ENCODE measurements around the gene CECR2. TPM values are rescaled to one million over a fixed set of nuclear protein-coding genes. Genes with fewer than 3 reads are reported as not detected.

CECR2 gene
- total RNA-seq, 6 experiments from 2014 or later = not detected

DNA sequence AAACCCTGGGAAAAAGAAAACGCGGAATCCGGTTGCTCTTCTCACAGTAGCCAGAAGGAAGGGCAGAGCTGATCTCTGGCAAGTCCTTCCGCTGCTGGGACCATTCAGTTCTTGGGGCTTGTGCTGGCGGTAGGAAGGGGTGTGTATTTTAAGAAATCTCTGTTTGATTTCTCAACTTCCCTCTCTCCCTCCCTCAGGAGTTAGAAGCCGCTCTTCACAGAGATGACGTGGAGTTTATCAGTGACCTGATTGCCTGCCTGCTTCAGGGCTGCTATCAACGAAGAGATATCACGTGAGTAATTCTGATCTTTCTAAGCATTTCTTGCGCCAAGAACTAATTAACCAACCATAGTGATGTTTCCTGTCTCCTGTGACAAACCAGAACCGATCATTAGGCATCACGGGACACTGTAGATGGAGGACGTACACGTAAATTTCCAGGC is 108.2 kb downstream of the CECR2 start:
- Mint-ChIP-seq H3K9me3 (no peaks in the 10 kb centered on the region), H3K4me1 (ENCODE audit: low read depth) (no peaks in the 10 kb centered on the region), H3K27me3 (ENCODE audit: insufficient read depth) (peaks cover 33% of the 10 kb centered on the region), H3K36me3 (ENCODE audit: low read depth) (no peaks in the 10 kb centered on the region), H3K27ac (no peak overlapping the region), H3K4me3 (no peak overlapping the region)
- no peak for DNase-seq
- TF ChIP-seq, protein P1, sequence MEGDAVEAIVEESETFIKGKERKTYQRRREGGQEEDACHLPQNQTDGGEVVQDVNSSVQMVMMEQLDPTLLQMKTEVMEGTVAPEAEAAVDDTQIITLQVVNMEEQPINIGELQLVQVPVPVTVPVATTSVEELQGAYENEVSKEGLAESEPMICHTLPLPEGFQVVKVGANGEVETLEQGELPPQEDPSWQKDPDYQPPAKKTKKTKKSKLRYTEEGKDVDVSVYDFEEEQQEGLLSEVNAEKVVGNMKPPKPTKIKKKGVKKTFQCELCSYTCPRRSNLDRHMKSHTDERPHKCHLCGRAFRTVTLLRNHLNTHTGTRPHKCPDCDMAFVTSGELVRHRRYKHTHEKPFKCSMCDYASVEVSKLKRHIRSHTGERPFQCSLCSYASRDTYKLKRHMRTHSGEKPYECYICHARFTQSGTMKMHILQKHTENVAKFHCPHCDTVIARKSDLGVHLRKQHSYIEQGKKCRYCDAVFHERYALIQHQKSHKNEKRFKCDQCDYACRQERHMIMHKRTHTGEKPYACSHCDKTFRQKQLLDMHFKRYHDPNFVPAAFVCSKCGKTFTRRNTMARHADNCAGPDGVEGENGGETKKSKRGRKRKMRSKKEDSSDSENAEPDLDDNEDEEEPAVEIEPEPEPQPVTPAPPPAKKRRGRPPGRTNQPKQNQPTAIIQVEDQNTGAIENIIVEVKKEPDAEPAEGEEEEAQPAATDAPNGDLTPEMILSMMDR (IDR thresholded peaks at IDR 0.05) = no peak

GRCh38 chr22:17479135-17479534 is 109.9 kb downstream of the CECR2 start:
- no peak overlapping the region for H3K27ac Mint-ChIP-seq
- H3K36me3 Mint-ChIP-seq (ENCODE audit: low read depth) = no peaks in the 10 kb centered on the region
- no peak for DNase-seq
- no peaks in the 10 kb centered on the region for H3K4me1 Mint-ChIP-seq (ENCODE audit: low read depth)
- TF ChIP-seq, protein P1 (IDR thresholded peaks at IDR 0.05) = no peak
- peaks cover 30% of the 10 kb centered on the region for H3K27me3 Mint-ChIP-seq (ENCODE audit: insufficient read depth)
- no peaks in the 10 kb centered on the region for H3K9me3 Mint-ChIP-seq
- H3K4me3 Mint-ChIP-seq = no peak overlapping the region

DNA sequence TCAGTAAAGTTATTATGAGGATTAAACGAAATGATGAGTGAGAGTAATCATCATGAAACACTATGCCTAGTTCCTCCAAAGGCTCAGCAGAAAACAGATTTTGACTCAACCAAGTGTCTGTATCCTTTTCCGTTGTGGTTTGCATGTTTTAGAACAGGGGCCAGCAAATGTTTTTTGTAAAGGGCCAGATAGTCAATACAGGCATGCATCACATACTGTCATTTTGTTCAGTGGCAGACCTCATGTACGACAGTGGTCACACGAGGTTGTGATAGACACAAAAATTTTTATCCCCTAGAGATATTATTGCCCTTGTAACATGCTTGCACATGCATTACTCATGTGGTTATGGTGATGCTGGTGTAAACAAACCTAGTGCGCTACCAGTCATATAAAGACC is 112.2 kb downstream of the CECR2 start:
- H3K9me3 Mint-ChIP-seq = no peaks in the 10 kb centered on the region
- H3K4me1 Mint-ChIP-seq (ENCODE audit: low read depth) = no peaks in the 10 kb centered on the region
- no peak overlapping the region for H3K27ac Mint-ChIP-seq
- H3K36me3 Mint-ChIP-seq (ENCODE audit: low read depth) = no peaks in the 10 kb centered on the region
- DNase-seq = no peak
- H3K27me3 Mint-ChIP-seq (ENCODE audit: insufficient read depth) = peaks cover 18% of the 10 kb centered on the region
- H3K4me3 Mint-ChIP-seq = no peak overlapping the region
- TF ChIP-seq, protein P1 (IDR thresholded peaks at IDR 0.05) = no peak

- no peak overlapping the region for H3K27ac Mint-ChIP-seq
- TF ChIP-seq, protein P1 (IDR thresholded peaks at IDR 0.05) = no peak
- H3K4me3 Mint-ChIP-seq = no peak overlapping the region
- H3K4me1 Mint-ChIP-seq (ENCODE audit: low read depth) = no peaks in the 10 kb centered on the region
- H3K36me3 Mint-ChIP-seq (ENCODE audit: low read depth) = no peaks in the 10 kb centered on the region
- no peaks in the 10 kb centered on the region for H3K9me3 Mint-ChIP-seq
- H3K27me3 Mint-ChIP-seq (ENCODE audit: insufficient read depth) = peaks cover 10% of the 10 kb centered on the region
- no peak for DNase-seq
These were observed 114.6 kb downstream of the CECR2 start for GRCh38 chr22:17483688-17484372.

DNA sequence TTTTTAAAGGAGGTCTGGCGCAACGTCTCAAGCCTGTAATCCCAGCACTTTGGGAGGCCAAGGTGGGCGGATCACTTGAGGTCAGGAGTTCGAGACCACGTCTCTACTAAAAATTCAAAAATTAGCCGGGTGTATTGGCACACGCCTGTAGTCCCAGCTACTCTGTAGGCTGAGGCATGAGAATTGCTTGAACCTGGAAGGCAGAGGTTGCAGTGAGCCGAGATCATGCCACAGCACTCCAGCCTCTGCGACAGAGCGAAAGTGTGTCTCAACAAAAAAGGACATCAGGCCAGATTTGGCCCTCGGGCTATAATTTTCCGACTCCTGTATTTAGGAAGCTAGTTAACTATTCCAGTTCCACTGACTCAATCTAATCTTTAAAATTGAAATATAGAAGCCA is 115.3 kb downstream of the CECR2 start:
- H3K4me1 Mint-ChIP-seq (ENCODE audit: low read depth) = no peaks in the 10 kb centered on the region

More for the DNA sequence above, 115.3 kb downstream of the CECR2 start:
- Mint-ChIP-seq H3K9me3 (no peaks in the 10 kb centered on the region), H3K27me3 (ENCODE audit: insufficient read depth) (peaks cover 9% of the 10 kb centered on the region), H3K36me3 (ENCODE audit: low read depth) (no peaks in the 10 kb centered on the region), H3K4me3 (no peak overlapping the region), H3K27ac (no peak overlapping the region)
- DNase-seq = no peak
- TF ChIP-seq, protein P1 (IDR thresholded peaks at IDR 0.05) = no peak
